HEK293 (cell line): ENCODE results near the gene KLC4.

Experiments used
- CTCF ChIA-PET: fragments of 350-600 bp; formaldehyde crosslinking; extraction: SDS; loops from one replicate; lab custom pipeline; 2021; ENCODE audit warnings: antibody characterized with exemption; lab: Yijun Ruan, JAX
- POLR2A ChIA-PET: fragments of 300-600 bp; formaldehyde crosslinking; extraction: SDS; loops from one replicate; lab custom pipeline; 2020; ENCODE audit warnings: antibody characterized with exemption, inconsistent platforms; lab: Yijun Ruan, JAX
- H3K27ac ChIP-seq: fragments of 200-500 bp; sonication (Bioruptor generic); 2 replicates; pipeline ENCODE4 v1.5.1; 2014; ENCODE audit warnings: low read depth, low read length, control low read depth, inconsistent platforms; ENCODE audit errors: extremely low read depth
- H3K36me3 ChIP-seq, 2 experiments: fragments of 200-500 bp in 1 of 2; sonication (Bioruptor generic) in 1 of 2; 1 replicate in 1 of 2; 2 replicates in 1 of 2; pipeline ENCODE4 v1.5.1; 2014 to 2017; ENCODE audit warnings: inconsistent platforms in 2 of 2, low read length in 2 of 2; ENCODE audit not compliant: control insufficient read depth in 2 of 2, insufficient read depth in 1 of 2
- H3K4me1 ChIP-seq: fragments of 200-500 bp; sonication (Bioruptor generic); 2 replicates; pipeline ENCODE4 v1.5.1; 2014; ENCODE audit warnings: mild to moderate bottlenecking, low read length, inconsistent platforms; ENCODE audit not compliant: control insufficient read depth, insufficient read depth
- H3K4me3 ChIP-seq: 2 replicates; pipeline ENCODE4 v1.5.1; 2011; ENCODE audit warnings: low read depth, mild to moderate bottlenecking, control low read depth, low read length, moderate library complexity
- H3K9me3 ChIP-seq: fragments of 200-500 bp; sonication (Bioruptor generic); 2 replicates; pipeline ENCODE4 v1.5.1; 2014; ENCODE audit warnings: low read depth, low read length, inconsistent platforms; ENCODE audit not compliant: control insufficient read depth, insufficient read depth
- GLIS2 ChIP-seq: fragments of 450-650 bp; formaldehyde crosslinking; IDR thresholded peaks from 2 replicates; pipeline ENCODE4 v1.5.1; 2016; ENCODE audit warnings: missing biosample characterization, missing genetic modification characterization
- KLF8 ChIP-seq: fragments of 450-650 bp; formaldehyde crosslinking; IDR thresholded peaks from 2 replicates; pipeline ENCODE4 v1.5.1; 2016; ENCODE audit warnings: missing biosample characterization, missing genetic modification characterization
- PRDM1 ChIP-seq: fragments of 450-650 bp; formaldehyde crosslinking; IDR thresholded peaks from 2 replicates; pipeline ENCODE4; 2016; ENCODE audit warnings: missing biosample characterization, missing genetic modification characterization
- SP3 ChIP-seq: fragments of 450-650 bp; formaldehyde crosslinking; IDR thresholded peaks from 2 replicates; pipeline ENCODE4 v1.5.1; 2016; ENCODE audit warnings: missing biosample characterization, missing genetic modification characterization
- ZBTB1 ChIP-seq: fragments of 450-650 bp; formaldehyde crosslinking; IDR thresholded peaks from 2 replicates; pipeline ENCODE4 v1.5.1; 2016; ENCODE audit warnings: missing biosample characterization, missing genetic modification characterization
- ZBTB20 ChIP-seq: fragments of 450-650 bp; formaldehyde crosslinking; IDR thresholded peaks from 2 replicates; pipeline ENCODE4 v1.5.1; 2016; ENCODE audit warnings: missing biosample characterization, missing genetic modification characterization
- ZNF239 ChIP-seq: fragments of 450-650 bp; formaldehyde crosslinking; IDR thresholded peaks from 2 replicates; pipeline ENCODE4 v1.5.1; 2016; ENCODE audit warnings: missing biosample characterization, missing genetic modification characterization
- ZNF354C ChIP-seq: fragments of 450-650 bp; formaldehyde crosslinking; IDR thresholded peaks from 2 replicates; pipeline ENCODE4 v1.5.1; 2016; ENCODE audit warnings: missing biosample characterization, missing genetic modification characterization, low read depth, borderline replicate concordance
- ZNF37A ChIP-seq: fragments of 450-650 bp; IDR thresholded peaks from 2 replicates; pipeline ENCODE4 v1.5.1; 2018; ENCODE audit warnings: missing biosample characterization, missing genetic modification characterization
- ZNF610 ChIP-seq: fragments of 450-650 bp; formaldehyde crosslinking; IDR thresholded peaks from 2 replicates; pipeline ENCODE4 v1.5.1; 2016; ENCODE audit warnings: missing biosample characterization, missing genetic modification characterization, borderline replicate concordance
- ZNF791 ChIP-seq: fragments of 450-650 bp; formaldehyde crosslinking; IDR thresholded peaks from 2 replicates; pipeline ENCODE4 v1.5.1; 2016; ENCODE audit warnings: missing biosample characterization, missing genetic modification characterization
- ZSCAN16 ChIP-seq: fragments of 450-650 bp; formaldehyde crosslinking; IDR thresholded peaks from 2 replicates; pipeline ENCODE4 v1.5.1; 2016; ENCODE audit warnings: missing biosample characterization, missing genetic modification characterization
- TF ChIP-seq, protein P1 (sequence below): fragments of 450-650 bp; formaldehyde crosslinking; IDR thresholded peaks from 2 replicates; pipeline ENCODE4 v1.5.1; 2016; ENCODE audit warnings: missing biosample characterization, missing genetic modification characterization, low read depth
- TF ChIP-seq, protein P2 (sequence below): fragments of 450-650 bp; formaldehyde crosslinking; IDR thresholded peaks from 2 replicates; pipeline ENCODE4 v1.5.1; 2017; ENCODE audit warnings: missing biosample characterization, missing genetic modification characterization
- TF ChIP-seq, protein P3 (sequence below): fragments of 450-650 bp; formaldehyde crosslinking; IDR thresholded peaks from 2 replicates; pipeline ENCODE4 v1.5.1; 2016; ENCODE audit warnings: missing biosample characterization, missing genetic modification characterization
- TF ChIP-seq, protein P4 (sequence below): fragments of 450-650 bp; formaldehyde crosslinking; IDR thresholded peaks from 2 replicates; pipeline ENCODE4 v1.5.1; 2017; ENCODE audit warnings: missing biosample characterization, missing genetic modification characterization

Gene KLC4

DNA sequence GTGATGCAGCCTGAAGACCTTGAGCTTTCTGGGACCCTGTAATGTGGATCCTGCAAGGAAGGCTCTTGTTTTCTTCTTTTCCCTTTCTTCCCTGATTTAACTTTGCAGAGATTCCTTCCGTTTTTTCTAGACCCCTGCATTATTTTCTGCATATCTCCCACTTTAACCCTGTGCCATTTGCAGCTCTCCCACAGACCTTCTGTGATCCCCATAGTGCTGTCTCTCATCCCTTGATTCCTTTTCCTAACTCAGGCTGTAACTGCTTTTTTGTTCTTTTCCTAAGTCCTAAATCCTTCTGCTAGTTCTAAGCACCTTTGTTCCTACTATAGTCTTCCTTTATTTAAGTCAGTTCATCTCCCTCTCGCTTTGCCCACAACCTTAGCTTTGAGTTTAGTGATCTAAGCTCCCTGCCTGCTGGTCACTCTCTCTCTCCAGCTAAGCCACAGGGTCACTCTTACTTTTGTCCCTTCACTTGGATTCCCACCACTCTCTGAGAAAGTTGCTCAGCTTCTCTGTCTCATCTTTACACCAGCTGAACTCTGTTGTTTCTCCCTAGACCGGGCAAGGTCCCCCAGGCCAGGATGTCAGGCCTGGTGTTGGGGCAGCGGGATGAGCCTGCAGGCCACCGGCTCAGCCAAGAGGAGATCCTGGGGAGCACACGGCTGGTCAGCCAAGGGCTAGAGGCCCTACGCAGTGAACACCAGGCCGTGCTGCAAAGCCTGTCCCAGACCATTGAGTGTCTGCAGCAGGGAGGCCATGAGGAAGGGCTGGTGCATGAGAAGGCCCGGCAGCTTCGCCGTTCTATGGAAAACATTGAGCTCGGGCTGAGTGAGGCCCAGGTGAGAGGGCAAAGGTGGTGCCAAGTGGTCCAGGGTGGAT lies 1.6 kb downstream of the KLC4 start:
- Histone ChIP-seq H3K4me3 (peak overlapping the region; percentile 96; the same call in 1 of the 2 replicates), H3K36me3 (peaks cover 20 to 56% of the 10 kb centered on the region in 2 experiments; a peak in 2 of 3 replicates), H3K9me3 (no peaks in the 10 kb centered on the region), H3K27ac (peak overlapping the region; percentile 11; the same call in 1 of the 2 replicates), H3K4me1 (peaks cover 9% of the 10 kb centered on the region)
- ChIA-PET POLR2A (interaction anchor here (0.6 to 2.4 kb wide), 5 partner anchors 10 to 489 kb away, joined by 4 to 20 read pairs (median 5); partner anchors contain the start of gene CNPY3), CTCF (interaction anchor here (0.5 to 4.6 kb wide), 5 partner anchors 9 to 160 kb away, joined by 3 to 26 read pairs (median 6); no protein-coding TSS in a partner anchor)
- TF ChIP-seq ZNF610 (tag by site-specific recombination) (no peak), PRDM1 (tag by site-specific recombination) (peak; percentile 90)

DNA sequence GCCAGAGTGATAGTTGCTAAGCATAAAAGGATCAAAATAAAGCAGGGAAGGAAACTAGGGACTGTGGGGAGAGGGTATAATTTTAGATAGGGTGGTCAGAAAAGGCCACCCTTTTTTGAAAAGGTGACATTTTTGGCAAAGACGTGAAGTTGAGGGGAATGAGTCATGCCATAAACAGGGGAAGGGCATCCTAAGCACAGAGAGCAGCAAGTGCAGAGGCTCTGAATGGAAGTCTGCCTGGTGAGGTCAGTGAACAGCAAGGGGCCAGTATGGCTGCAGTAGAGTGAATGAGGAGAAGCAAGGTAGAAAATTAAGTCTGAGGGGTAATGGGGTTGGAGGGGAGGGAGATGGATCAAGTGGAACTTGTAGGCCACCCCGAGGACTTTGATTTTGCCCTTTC lies 2.4 kb downstream of the KLC4 start:
- TF ChIP-seq ZSCAN16 (tag by site-specific recombination) (no peak), ZBTB1 (tag by site-specific recombination) (no peak), GLIS2 (no peak), ZNF37A (tag by site-specific recombination) (no peak), ZNF791 (tag by site-specific recombination) (no peak), SP3 (tag by site-specific recombination) (no peak), ZNF239 (tag by site-specific recombination) (no peak), ZNF354C (tag by site-specific recombination) (no peak), KLF8 (tag by site-specific recombination) (no peak), ZBTB20 (tag by site-specific recombination) (no peak)
- TF ChIP-seq, protein P1, sequence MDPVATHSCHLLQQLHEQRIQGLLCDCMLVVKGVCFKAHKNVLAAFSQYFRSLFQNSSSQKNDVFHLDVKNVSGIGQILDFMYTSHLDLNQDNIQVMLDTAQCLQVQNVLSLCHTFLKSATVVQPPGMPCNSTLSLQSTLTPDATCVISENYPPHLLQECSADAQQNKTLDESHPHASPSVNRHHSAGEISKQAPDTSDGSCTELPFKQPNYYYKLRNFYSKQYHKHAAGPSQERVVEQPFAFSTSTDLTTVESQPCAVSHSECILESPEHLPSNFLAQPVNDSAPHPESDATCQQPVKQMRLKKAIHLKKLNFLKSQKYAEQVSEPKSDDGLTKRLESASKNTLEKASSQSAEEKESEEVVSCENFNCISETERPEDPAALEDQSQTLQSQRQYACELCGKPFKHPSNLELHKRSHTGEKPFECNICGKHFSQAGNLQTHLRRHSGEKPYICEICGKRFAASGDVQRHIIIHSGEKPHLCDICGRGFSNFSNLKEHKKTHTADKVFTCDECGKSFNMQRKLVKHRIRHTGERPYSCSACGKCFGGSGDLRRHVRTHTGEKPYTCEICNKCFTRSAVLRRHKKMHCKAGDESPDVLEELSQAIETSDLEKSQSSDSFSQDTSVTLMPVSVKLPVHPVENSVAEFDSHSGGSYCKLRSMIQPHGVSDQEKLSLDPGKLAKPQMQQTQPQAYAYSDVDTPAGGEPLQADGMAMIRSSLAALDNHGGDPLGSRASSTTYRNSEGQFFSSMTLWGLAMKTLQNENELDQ (tag by site-specific recombination), result no peak
- TF ChIP-seq, protein P2, sequence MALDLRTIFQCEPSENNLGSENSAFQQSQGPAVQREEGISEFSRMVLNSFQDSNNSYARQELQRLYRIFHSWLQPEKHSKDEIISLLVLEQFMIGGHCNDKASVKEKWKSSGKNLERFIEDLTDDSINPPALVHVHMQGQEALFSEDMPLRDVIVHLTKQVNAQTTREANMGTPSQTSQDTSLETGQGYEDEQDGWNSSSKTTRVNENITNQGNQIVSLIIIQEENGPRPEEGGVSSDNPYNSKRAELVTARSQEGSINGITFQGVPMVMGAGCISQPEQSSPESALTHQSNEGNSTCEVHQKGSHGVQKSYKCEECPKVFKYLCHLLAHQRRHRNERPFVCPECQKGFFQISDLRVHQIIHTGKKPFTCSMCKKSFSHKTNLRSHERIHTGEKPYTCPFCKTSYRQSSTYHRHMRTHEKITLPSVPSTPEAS (tag by site-specific recombination), result no peak
- TF ChIP-seq, protein P3, sequence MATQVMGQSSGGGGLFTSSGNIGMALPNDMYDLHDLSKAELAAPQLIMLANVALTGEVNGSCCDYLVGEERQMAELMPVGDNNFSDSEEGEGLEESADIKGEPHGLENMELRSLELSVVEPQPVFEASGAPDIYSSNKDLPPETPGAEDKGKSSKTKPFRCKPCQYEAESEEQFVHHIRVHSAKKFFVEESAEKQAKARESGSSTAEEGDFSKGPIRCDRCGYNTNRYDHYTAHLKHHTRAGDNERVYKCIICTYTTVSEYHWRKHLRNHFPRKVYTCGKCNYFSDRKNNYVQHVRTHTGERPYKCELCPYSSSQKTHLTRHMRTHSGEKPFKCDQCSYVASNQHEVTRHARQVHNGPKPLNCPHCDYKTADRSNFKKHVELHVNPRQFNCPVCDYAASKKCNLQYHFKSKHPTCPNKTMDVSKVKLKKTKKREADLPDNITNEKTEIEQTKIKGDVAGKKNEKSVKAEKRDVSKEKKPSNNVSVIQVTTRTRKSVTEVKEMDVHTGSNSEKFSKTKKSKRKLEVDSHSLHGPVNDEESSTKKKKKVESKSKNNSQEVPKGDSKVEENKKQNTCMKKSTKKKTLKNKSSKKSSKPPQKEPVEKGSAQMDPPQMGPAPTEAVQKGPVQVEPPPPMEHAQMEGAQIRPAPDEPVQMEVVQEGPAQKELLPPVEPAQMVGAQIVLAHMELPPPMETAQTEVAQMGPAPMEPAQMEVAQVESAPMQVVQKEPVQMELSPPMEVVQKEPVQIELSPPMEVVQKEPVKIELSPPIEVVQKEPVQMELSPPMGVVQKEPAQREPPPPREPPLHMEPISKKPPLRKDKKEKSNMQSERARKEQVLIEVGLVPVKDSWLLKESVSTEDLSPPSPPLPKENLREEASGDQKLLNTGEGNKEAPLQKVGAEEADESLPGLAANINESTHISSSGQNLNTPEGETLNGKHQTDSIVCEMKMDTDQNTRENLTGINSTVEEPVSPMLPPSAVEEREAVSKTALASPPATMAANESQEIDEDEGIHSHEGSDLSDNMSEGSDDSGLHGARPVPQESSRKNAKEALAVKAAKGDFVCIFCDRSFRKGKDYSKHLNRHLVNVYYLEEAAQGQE (tag by site-specific recombination), result no peak
- TF ChIP-seq, protein P4, sequence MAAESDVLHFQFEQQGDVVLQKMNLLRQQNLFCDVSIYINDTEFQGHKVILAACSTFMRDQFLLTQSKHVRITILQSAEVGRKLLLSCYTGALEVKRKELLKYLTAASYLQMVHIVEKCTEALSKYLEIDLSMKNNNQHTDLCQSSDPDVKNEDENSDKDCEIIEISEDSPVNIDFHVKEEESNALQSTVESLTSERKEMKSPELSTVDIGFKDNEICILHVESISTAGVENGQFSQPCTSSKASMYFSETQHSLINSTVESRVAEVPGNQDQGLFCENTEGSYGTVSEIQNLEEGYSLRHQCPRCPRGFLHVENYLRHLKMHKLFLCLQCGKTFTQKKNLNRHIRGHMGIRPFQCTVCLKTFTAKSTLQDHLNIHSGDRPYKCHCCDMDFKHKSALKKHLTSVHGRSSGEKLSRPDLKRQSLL, result no peak
- Histone ChIP-seq H3K9me3 (no peaks in the 10 kb centered on the region), H3K36me3 (peaks cover 16 to 59% of the 10 kb centered on the region in 2 experiments; a peak in 2 of 3 replicates), H3K27ac (no peak overlapping the region), H3K4me3 (no peak overlapping the region), H3K4me1 (peaks cover 9% of the 10 kb centered on the region)
- POLR2A ChIA-PET, result no interaction called here
- CTCF ChIA-PET, result interaction anchor here (0.6 to 4.6 kb wide), 3 partner anchors 81 to 108 kb away, joined by 3 to 26 read pairs (median 6); no protein-coding TSS in a partner anchor
